Adrenal gland (tissue), 12 donors: ENCODE results near the gene GRIN1. TPM values are rescaled to one million over a fixed set of nuclear protein-coding genes. Genes with fewer than 3 reads are reported as not detected.

Experiments
- DNase-seq, 7 donors: peaks; one replicate each; pipeline ENCODE4 v3.0.0-alpha.2; 2019 to 2020
- H3K27ac ChIP-seq, 5 donors: fragments of 200-600 bp; sonication (generic) in 4 of 5; 1 replicate in 3 of 5; 2 replicates in 2 of 5; pipeline versions ENCODE4 v1.5.1 to v1.8.0; 2016 to 2020; ENCODE audit warnings: mild to moderate bottlenecking in 1 of 5
- H3K27me3 ChIP-seq: fragments of 200-600 bp; 2 replicates; pipeline ENCODE4 v1.8.0; 2021
- H3K36me3 ChIP-seq, 2 donors: fragments of 200-600 bp; replicated peaks in 1 of 2; 1 replicate in 1 of 2; 2 replicates in 1 of 2; pipeline versions ENCODE4 v1.5.1 to v1.8.0; 2018 to 2022
- H3K4me1 ChIP-seq, 2 donors: fragments of 200-600 bp; replicated peaks in 1 of 2; 1 replicate in 1 of 2; 2 replicates in 1 of 2; pipeline versions ENCODE4 v1.5.1 to v1.8.0; 2018 to 2021
- H3K4me3 ChIP-seq, 4 donors: fragments of 200-600 bp; sonication (generic) in 3 of 4; one replicate each; pipeline ENCODE4 v1.5.1; 2016 to 2018
- H3K9me3 ChIP-seq, 3 donors: fragments of 200-600 bp; sonication (generic) in 1 of 3; replicated peaks in 1 of 3; 1 replicate in 2 of 3; 2 replicates in 1 of 3; pipeline versions ENCODE4 v1.5.1 to v1.8.0; 2016 to 2021
- POLR2A ChIP-seq, 2 donors: fragments of 450-650 bp; IDR thresholded peaks; one replicate each; pipeline ENCODE4 v1.6.1; 2017; ENCODE audit warnings: antibody characterized with exemption in 2 of 2, mild to moderate bottlenecking in 2 of 2, moderate library complexity in 1 of 2
- WGBS, 4 donors: extraction: QIAGEN DNeasy Blood & Tissue Kit in 2 of 4; methylation state at CpG; one replicate each; pipeline versions ENCODE4 v1.1.5 to v1.1.7; 2013 to 2017; 5-methylcytosine and 5-hydroxymethylcytosine counted together
- intact Hi-C, 2 donors: fragments of 100-400 bp; cut with DNase I; formaldehyde crosslinking; loops; one replicate each; pipeline versions ENCODE4 v1.14.1 to v1.15.0; 2022 to 2023
- polyA plus RNA-seq, 3 donors: library from polyadenylated mRNA; stranded (reverse); fragments of 200-250 nt in 2 of 3; fragments of 350-450 nt in 1 of 3; fragmentation: Illumina TruSeq in 1 of 3; extraction: RNeasy Lipid Tissue Mini Kit (QIAGEN cat#74804) in 1 of 3; gene quantifications; one replicate each; pipeline ENCODE4 v1.2.3, GENCODE V29; 2013 to 2014
- total RNA-seq, 9 donors: library from RNA; depleted of rRNA in 4 of 9; stranded (reverse); fragments of >200 nt in 4 of 9; fragments of 120-200 nt in 1 of 9; fragmentation: NEBNext Ultra II Directional in 1 of 9; extraction: Animal tissue kit (Norgen Biotek cat#: 25700) in 1 of 9; gene quantifications; one replicate each; pipeline versions ENCODE4 v1.1.0 to v1.2.4, GENCODE V29; 2013 to 2023
- TF ChIP-seq, protein P1 (sequence below), 6 experiments: fragments of 450-650 bp in 4 of 6; fragments of 200-600 bp in 2 of 6; sonication (generic) in 1 of 6; IDR thresholded peaks; 1 replicate in 5 of 6; 2 replicates in 1 of 6; pipeline versions ENCODE4 v1.5.1 to v1.8.0; 2016 to 2021; ENCODE audit warnings: antibody characterized with exemption in 6 of 6, mild to moderate bottlenecking in 2 of 6, moderate library complexity in 1 of 6
- donor health status: healthy with polysubstance abuse.
- donor health status: Bipolar disorder and iron deficiency.
- donor health status: DM: yes; HTN: yes; CAD: no.
- donor health status: DM: no; HTN: no; CAD: no.
- donor health status: DM: no; HTN: no; CAD: no.
- donor health status: DM: yes; HTN: yes; CAD: no.

GRIN1 gene
- total and polyA plus RNA-seq, 12 donors, result 0.04 to 0.28 (median 0.10) TPM; not detected in 5

DNA sequence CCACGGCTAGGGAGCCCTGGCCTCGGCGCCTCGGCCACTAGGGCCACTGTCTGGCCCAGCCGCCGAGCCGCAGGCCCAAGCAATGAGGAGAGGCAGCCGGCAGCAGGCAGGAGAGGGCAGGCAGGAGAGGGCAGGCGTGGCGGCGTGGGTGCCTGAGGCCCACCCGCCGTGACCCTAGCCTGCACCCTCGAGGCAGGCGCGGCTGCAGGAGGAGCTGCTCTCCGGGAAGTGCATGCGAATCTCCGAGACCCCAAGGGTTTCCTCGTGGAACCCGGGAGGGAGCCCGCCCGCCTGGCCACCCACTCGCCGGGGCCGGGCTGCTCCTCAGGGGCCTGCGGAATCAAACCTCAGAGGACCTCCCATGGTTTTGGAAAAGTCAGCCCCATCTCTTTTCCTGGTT is 9.3 kb downstream of the GRIN1 start:
- DNase-seq, result no peak
- peaks cover 15% of the 10 kb centered on the region for H3K27me3 ChIP-seq
- WGBS, 4 donors, result 50 to 76% (median 67%) methylated on average over 3 to 27 of the region's 27 CpGs
- H3K36me3 ChIP-seq, result no peaks in the 10 kb centered on the region
- no peak for TF ChIP-seq POLR2A (IDR thresholded peaks at IDR 0.05)
- TF ChIP-seq, protein P1, sequence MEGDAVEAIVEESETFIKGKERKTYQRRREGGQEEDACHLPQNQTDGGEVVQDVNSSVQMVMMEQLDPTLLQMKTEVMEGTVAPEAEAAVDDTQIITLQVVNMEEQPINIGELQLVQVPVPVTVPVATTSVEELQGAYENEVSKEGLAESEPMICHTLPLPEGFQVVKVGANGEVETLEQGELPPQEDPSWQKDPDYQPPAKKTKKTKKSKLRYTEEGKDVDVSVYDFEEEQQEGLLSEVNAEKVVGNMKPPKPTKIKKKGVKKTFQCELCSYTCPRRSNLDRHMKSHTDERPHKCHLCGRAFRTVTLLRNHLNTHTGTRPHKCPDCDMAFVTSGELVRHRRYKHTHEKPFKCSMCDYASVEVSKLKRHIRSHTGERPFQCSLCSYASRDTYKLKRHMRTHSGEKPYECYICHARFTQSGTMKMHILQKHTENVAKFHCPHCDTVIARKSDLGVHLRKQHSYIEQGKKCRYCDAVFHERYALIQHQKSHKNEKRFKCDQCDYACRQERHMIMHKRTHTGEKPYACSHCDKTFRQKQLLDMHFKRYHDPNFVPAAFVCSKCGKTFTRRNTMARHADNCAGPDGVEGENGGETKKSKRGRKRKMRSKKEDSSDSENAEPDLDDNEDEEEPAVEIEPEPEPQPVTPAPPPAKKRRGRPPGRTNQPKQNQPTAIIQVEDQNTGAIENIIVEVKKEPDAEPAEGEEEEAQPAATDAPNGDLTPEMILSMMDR (IDR thresholded peaks at IDR 0.05), result no peak
- intact Hi-C loops, result no loop called here
- no peak overlapping the region for H3K27ac ChIP-seq
- H3K4me3 ChIP-seq, result no peak overlapping the region
- H3K4me1 ChIP-seq, result no peaks in the 10 kb centered on the region
- H3K9me3 ChIP-seq, result no peaks in the 10 kb centered on the region

DNA sequence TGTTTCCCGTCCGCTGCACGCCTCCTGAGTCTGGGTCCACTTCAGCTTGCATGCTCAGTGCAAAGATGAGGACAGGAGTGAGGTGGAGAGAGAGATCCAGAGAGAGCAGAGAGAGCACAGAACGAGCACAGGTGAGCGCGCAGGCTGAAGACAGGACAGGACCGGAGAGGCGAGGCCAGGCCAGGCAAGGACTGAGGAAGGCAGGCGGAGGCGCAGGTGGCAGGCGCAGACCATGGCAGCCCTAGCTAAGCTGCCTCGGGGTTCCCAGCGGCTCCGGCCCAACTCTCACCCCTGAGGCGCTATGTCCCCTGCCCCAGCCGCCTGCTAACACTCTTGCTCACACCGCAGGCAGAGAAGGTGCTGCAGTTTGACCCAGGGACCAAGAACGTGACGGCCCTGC is 9.7 kb downstream of the GRIN1 start:
- no peak for TF ChIP-seq POLR2A (IDR thresholded peaks at IDR 0.05)
- TF ChIP-seq, protein P1 (IDR thresholded peaks at IDR 0.05), result no peak
- WGBS, 4 donors, result 71 to 83% (median 77%) methylated on average over 16 to 19 of the region's 19 CpGs
- intact Hi-C loops, result no loop called here
- H3K4me1 ChIP-seq, result no peaks in the 10 kb centered on the region
- no peaks in the 10 kb centered on the region for H3K9me3 ChIP-seq
- no peak overlapping the region for H3K27ac ChIP-seq
- DNase-seq, result no peak
- no peaks in the 10 kb centered on the region for H3K36me3 ChIP-seq
- no peak overlapping the region for H3K4me3 ChIP-seq
- H3K27me3 ChIP-seq, result peaks cover 11% of the 10 kb centered on the region

DNA sequence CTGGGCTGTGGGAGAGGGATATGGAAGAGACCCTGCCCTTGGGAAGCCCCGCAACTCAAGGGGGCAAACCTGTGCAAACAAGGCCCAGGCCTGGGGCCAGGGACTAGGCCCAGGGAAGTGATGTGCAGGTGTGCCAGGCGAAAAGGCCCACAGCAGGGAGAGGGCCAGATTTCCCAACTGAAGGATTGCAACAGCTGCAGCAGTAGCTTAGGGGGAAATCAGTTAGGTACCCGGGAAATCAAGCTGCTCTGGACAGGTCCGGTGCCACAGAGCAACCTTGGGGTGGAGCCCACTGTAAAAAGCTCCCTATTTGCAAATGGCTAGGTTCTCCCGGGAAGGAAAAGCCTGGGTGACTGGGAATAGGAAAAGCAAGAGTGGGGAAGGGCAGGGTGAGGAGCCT is 10.4 kb downstream of the GRIN1 start:
- intact Hi-C loops, result no loop called here
- Histone ChIP-seq H3K4me3 (no peak overlapping the region), H3K9me3 (no peaks in the 10 kb centered on the region), H3K27ac (no peak overlapping the region), H3K4me1 (no peaks in the 10 kb centered on the region), H3K27me3 (peaks cover 7% of the 10 kb centered on the region), H3K36me3 (no peaks in the 10 kb centered on the region)
- DNase-seq, result no peak
- WGBS, 4 donors, result 70 to 80% (median 74%) methylated on average over 4 to 5 of the region's 5 CpGs
- TF ChIP-seq POLR2A (IDR thresholded peaks at IDR 0.05), result no peak
- TF ChIP-seq, protein P1 (IDR thresholded peaks at IDR 0.05), result no peak

DNA sequence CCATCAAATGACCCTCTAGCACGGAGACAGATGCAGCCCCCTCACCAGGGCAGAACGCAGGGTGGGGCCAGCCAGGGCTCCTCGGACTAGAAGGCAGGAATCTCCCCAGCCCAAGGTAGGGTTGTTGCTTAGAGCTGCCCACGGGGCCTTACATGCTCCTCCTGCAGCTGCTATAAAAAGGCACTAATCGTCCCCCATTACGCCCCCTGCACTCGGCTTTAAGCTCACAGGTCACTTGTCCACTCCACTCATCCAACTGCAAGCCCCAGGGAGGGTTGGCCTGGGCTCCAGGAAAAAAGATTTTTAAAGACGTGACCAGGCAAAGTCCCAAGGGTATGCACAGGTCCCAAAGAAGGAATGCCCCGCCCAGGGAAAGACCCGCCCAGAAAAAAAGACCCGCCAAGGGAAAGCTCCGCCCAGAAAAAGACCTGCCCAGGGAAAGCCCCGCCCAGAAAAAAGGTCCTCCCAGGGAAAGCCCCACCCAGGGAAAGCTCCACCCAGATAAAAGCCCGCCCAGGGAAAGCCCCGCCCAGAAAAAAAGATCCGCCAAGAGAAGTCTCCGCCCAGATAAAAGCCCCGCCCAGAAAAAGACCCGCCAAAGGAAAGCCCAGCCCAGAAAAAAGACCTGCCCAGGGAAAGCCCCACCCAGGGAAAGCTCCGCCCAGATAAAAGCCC is 11.1 kb downstream of the GRIN1 start:
- Histone ChIP-seq H3K9me3 (no peaks in the 10 kb centered on the region), H3K27me3 (peaks cover 7% of the 10 kb centered on the region), H3K27ac (no peak overlapping the region), H3K36me3 (no peaks in the 10 kb centered on the region), H3K4me3 (no peak overlapping the region), H3K4me1 (no peaks in the 10 kb centered on the region)
- 47 to 75% (median 56%) methylated on average over 16 to 20 of the region's 20 CpGs for WGBS, 4 donors
- DNase-seq, result no peak
- TF ChIP-seq, protein P1 (IDR thresholded peaks at IDR 0.05), result no peak
- TF ChIP-seq POLR2A (IDR thresholded peaks at IDR 0.05), result no peak
- intact Hi-C loops, result no loop called here
